T1000 (cell line): ENCODE results near the gene PLEKHG2.
"Not testable (repeated sequence)": the region's sequence is repeated elsewhere in the genome, so short reads cannot be mapped to it uniquely, and the experiment has no call there.

Experiments used
- DNase-seq: peaks from one replicate; lab custom pipeline; 2025; ENCODE audit warnings: mixed read lengths; lab: John Stamatoyannopoulos, UW

Gene PLEKHG2

GRCh38 chr19:39448271-39448670 is 35.8 kb downstream of the PLEKHG2 start:
- no peak for DNase-seq

GRCh38 chr19:39449116-39449797 is 36.8 kb downstream of the PLEKHG2 start:
- DNase-seq: no peak

GRCh38 chr19:39451257-39451656 is 38.8 kb downstream of the PLEKHG2 start:
- DNase-seq: not testable (repeated sequence)

GRCh38 chr19:39463403-39463802 is 50.9 kb downstream of the PLEKHG2 start:
- DNase-seq: no peak

GRCh38 chr19:39465956-39466747 is 53.7 kb downstream of the PLEKHG2 start:
- no peak for DNase-seq

- no peak for DNase-seq
Measured at GRCh38 chr19:39467941-39468340, 55.5 kb downstream of the PLEKHG2 start.

- no peak for DNase-seq
Measured at GRCh38 chr19:39469036-39469435, 56.6 kb downstream of the PLEKHG2 start.

GRCh38 chr19:39469567-39469966 is 57.1 kb downstream of the PLEKHG2 start:
- no peak for DNase-seq

- DNase-seq: no peak
Measured at GRCh38 chr19:39470724-39471339, 58.4 kb downstream of the PLEKHG2 start.

- DNase-seq: no peak
Measured at GRCh38 chr19:39471756-39472536, 59.5 kb downstream of the PLEKHG2 start.

- DNase-seq: no peak
Measured at GRCh38 chr19:39472746-39473442, 60.4 kb downstream of the PLEKHG2 start.

- no peak for DNase-seq
Measured at GRCh38 chr19:39473443-39473960, 61.0 kb downstream of the PLEKHG2 start.

- no peak for DNase-seq
Measured at GRCh38 chr19:39474139-39474620, 61.7 kb downstream of the PLEKHG2 start.

- DNase-seq: no peak
Measured at GRCh38 chr19:39475748-39476147, 63.3 kb downstream of the PLEKHG2 start.
